Measurements from ENCODE around the gene DLGAP5. TPM values are rescaled to one million over a fixed set of nuclear protein-coding genes. Genes with fewer than 3 reads are reported as not detected.

DLGAP5 gene
- total and polyA plus RNA-seq, 2 of the 13 experiments (the other 11 are each of a cell fraction or from before 2014, with no cell fraction given) = 7.7 to 55.8 TPM

- TF ChIP-seq GMEB1 (CRISPR knock-in tag; IDR thresholded peaks at IDR 0.05; ENCODE audit: borderline replicate concordance) = no peak
- no peak for TF ChIP-seq ZBTB3 (CRISPR knock-in tag; IDR thresholded peaks at IDR 0.05; ENCODE audit: borderline replicate concordance, low read depth)
- peak; percentile 57 for TF ChIP-seq HDAC2 (CRISPR knock-in tag; IDR thresholded peaks at IDR 0.05)
- no peak for TF ChIP-seq ZNF746 (CRISPR knock-in tag; IDR thresholded peaks at IDR 0.05)
- TF ChIP-seq SMYD3 (CRISPR knock-in tag; IDR thresholded peaks at IDR 0.05) = no peak
- no peak for TF ChIP-seq YEATS4 (CRISPR knock-in tag; IDR thresholded peaks at IDR 0.05; ENCODE audit: borderline replicate concordance)
- no peak for TF ChIP-seq ZNF556 (CRISPR knock-in tag; IDR thresholded peaks at IDR 0.05; ENCODE audit: borderline replicate concordance)
- no peak for TF ChIP-seq ZNF740 (CRISPR knock-in tag; IDR thresholded peaks at IDR 0.05)
- no peak for TF ChIP-seq NFATC3 (CRISPR knock-in tag; IDR thresholded peaks at IDR 0.05)
- TF ChIP-seq, protein P1, sequence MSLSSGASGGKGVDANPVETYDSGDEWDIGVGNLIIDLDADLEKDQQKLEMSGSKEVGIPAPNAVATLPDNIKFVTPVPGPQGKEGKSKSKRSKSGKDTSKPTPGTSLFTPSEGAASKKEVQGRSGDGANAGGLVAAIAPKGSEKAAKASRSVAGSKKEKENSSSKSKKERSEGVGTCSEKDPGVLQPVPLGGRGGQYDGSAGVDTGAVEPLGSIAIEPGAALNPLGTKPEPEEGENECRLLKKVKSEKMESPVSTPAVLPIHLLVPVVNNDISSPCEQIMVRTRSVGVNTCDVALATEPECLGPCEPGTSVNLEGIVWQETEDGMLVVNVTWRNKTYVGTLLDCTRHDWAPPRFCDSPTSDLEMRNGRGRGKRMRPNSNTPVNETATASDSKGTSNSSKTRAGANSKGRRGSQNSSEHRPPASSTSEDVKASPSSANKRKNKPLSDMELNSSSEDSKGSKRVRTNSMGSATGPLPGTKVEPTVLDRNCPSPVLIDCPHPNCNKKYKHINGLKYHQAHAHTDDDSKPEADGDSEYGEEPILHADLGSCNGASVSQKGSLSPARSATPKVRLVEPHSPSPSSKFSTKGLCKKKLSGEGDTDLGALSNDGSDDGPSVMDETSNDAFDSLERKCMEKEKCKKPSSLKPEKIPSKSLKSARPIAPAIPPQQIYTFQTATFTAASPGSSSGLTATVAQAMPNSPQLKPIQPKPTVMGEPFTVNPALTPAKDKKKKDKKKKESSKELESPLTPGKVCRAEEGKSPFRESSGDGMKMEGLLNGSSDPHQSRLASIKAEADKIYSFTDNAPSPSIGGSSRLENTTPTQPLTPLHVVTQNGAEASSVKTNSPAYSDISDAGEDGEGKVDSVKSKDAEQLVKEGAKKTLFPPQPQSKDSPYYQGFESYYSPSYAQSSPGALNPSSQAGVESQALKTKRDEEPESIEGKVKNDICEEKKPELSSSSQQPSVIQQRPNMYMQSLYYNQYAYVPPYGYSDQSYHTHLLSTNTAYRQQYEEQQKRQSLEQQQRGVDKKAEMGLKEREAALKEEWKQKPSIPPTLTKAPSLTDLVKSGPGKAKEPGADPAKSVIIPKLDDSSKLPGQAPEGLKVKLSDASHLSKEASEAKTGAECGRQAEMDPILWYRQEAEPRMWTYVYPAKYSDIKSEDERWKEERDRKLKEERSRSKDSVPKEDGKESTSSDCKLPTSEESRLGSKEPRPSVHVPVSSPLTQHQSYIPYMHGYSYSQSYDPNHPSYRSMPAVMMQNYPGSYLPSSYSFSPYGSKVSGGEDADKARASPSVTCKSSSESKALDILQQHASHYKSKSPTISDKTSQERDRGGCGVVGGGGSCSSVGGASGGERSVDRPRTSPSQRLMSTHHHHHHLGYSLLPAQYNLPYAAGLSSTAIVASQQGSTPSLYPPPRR (CRISPR knock-in tag; IDR thresholded peaks at IDR 0.05; ENCODE audit: borderline replicate concordance) = peak; percentile 45; the same call in 1 of the 2 replicates
- TF ChIP-seq FOXA3 (CRISPR knock-in tag; IDR thresholded peaks at IDR 0.05) = no peak
- TF ChIP-seq, protein P2, sequence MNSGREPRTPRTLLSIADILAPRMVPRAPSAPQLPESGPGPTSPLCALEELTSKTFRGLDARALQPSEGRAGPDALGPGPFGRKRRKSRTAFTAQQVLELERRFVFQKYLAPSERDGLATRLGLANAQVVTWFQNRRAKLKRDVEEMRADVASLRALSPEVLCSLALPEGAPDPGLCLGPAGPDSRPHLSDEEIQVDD (CRISPR knock-in tag; IDR thresholded peaks at IDR 0.05; ENCODE audit: borderline replicate concordance) = no peak
- TF ChIP-seq SAP130 (CRISPR knock-in tag; IDR thresholded peaks at IDR 0.05; ENCODE audit: low read depth) = peak; percentile 69
- TF ChIP-seq ZNF614 (CRISPR knock-in tag; IDR thresholded peaks at IDR 0.05; ENCODE audit: borderline replicate concordance) = no peak
- peak; percentile 10; the same call in 1 of the 2 replicates for TF ChIP-seq RARA (CRISPR knock-in tag; IDR thresholded peaks at IDR 0.05)
- TF ChIP-seq ZNF709 (CRISPR knock-in tag; IDR thresholded peaks at IDR 0.05) = no peak
- no peak for TF ChIP-seq KLF12 (CRISPR knock-in tag; IDR thresholded peaks at IDR 0.05; ENCODE audit: borderline replicate concordance)
- no peak for TF ChIP-seq ZNF24 (IDR thresholded peaks at IDR 0.05)
- peak; percentile 94 for TF ChIP-seq MIXL1 (CRISPR knock-in tag; IDR thresholded peaks at IDR 0.05)
- no peak for TF ChIP-seq KLF15 (CRISPR knock-in tag; IDR thresholded peaks at IDR 0.05; ENCODE audit: borderline replicate concordance)
- TF ChIP-seq POLR2A (IDR thresholded peaks at IDR 0.05; ENCODE audit: insufficient read depth in 1 of 2, low read depth in 2 of 2, low read length in 2 of 2) = peak in 1 of 2 experiments; percentile 23; a peak in 2 of 4 replicates
- no peak for TF ChIP-seq PHF8 (CRISPR knock-in tag; IDR thresholded peaks at IDR 0.05)
- no peak for TF ChIP-seq ZNF17 (CRISPR knock-in tag; IDR thresholded peaks at IDR 0.05)
Observed at GRCh38 chr14:55116246-55117030, 74.9 kb downstream of the DLGAP5 start (continued).
